Measurements from ENCODE around the gene CCER1.
A peak's percentile ranks its signal among the peaks of the same experiment; 100 is the strongest.

Gene CCER1

DNA sequence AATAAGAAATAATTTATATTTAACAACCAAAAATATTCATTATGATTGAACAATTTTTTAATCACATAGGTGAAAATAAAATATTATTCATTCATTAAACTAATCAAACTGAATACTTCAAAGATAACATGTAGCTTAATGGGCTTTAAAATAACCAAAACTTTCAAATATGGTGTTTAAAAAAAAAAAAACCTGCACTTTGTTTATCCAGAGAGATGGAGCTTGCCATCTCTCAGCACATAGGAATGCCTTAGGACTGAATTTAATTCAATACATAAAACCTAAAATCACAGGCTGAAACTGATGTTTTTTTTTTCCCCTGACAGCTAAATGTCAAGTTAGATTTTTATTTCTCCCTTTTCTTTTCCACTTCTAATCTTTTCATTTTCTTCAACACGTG is 14.4 kb upstream of the CCER1 start:
- DNase-seq (ENCODE audit: low spot score) = no peak

DNA sequence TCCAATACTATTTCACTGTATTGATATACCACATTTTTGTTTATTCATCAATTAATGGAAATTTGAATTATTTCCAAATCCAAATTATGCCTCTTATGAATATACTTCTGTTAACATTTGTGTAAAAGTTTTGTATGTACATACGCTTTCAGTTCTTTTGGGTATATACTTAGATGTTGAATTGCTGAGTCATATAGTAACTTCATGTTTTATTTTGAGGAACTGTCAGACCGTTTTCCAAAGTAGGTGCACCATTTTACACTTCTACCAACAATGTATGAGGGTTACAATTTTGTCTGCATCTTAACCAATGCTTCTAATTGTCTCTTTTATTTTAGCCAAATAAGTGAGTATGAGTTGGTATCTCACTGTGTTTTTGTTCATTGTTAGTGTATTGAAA is 10.2 kb upstream of the CCER1 start:
- no peak for DNase-seq (ENCODE audit: low spot score)

DNA sequence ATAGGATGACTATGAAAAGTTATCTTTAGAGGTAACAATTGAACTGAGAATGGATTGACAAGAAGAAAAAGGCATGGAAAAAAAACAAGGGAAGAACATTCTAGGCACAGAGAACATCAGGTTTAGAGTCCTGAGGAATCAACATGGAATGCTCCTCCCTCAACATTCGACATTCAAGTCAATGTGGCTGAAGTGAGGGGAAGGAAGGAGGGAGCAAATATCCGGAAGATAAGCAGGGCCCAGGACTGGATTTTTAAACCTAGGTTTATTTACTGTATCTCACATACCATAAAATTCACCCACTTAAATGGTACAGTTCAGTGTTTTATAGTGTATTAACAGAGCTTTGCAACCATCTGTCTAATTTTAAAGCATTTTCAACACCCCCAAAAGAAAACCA is 9.6 kb upstream of the CCER1 start:
- DNase-seq (ENCODE audit: low spot score) = no peak

DNA sequence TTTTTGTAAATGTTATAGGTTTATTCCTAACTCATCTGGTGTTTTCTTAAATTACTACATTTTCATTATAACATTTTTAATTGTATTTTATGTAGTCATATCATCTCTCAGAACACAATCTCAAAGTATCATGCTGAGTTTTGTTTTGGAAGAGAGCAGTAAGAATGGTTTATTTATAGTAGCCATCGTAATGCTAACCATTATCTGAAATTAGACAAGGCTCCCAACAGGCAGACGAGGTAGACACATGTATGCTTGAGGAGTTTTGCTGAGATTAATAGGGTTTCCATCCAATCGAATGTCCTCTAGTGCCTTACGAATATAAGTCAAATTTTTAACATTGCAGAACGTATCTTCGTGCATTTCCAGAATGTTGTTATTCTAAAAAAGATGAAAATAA is 9.0 kb upstream of the CCER1 start:
- DNase-seq (ENCODE audit: low spot score) = no peak

DNA sequence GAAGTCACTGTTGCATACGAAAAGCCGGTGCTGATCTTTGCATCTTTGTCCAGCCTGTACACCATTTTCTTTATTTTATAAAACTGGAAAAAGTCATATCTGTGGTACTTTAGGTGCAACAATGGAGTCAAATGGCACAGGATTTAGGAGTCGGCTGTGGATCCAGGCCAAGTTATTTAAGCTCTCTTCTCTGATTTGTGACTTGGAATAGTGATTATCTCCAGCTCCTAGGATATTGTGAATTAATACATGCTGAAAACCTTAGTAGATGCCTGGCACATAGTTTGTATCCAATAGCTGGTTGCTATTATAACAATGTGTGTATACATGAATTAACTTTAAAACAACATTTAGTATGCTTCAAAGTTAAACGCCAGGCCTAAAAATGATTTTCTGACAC is 6.2 kb upstream of the CCER1 start:
- no peak for DNase-seq (ENCODE audit: low spot score)

DNA sequence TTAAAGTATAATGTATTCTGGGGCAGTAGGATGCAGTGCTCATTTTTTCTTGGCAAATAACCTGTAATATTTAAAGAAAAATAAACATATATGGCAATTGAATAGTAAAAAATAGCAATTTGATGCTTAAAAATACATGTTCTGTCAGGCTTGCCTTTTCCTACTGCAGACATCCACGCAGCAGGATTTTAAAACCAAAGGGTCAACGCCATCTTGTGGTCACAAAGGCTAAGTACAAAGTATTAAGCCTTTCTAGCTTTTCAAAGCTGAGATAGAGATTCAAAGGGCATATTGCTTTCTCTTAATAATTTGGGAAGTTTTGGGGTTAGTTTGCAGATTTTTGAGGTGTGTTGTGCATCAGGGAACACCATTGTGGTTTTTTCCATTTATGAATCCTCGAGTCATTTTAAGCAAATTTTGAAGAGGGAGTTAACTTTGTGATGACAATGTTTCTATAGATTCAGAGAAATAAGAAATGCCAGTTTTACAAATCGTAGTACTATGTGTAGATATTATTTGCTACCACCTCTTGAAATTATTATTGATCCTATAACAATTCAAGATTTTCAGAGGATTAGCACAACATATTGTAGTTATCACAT is 4.7 kb upstream of the CCER1 start:
- DNase-seq (ENCODE audit: low spot score) = peak; percentile 69

DNA sequence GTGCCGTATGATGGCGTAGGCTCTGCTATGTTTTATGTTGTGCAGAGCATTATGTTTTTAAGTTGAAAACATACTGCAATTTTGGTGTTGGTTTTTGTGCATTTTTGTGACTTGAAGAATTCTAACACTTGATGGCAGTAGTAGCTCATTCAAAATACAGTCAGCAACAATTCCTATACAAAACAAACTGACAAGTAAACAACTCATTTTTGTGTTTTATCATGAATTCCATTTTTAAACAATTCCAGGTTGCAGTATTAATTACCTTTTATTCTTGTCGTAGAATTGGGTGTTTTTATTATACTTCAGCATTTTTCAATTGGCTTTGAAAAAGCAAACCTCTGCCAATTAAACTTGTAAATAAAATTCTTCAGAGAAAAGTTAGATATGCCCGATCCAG is 4.1 kb upstream of the CCER1 start:
- peak; percentile 14 for DNase-seq (ENCODE audit: low spot score)

DNA sequence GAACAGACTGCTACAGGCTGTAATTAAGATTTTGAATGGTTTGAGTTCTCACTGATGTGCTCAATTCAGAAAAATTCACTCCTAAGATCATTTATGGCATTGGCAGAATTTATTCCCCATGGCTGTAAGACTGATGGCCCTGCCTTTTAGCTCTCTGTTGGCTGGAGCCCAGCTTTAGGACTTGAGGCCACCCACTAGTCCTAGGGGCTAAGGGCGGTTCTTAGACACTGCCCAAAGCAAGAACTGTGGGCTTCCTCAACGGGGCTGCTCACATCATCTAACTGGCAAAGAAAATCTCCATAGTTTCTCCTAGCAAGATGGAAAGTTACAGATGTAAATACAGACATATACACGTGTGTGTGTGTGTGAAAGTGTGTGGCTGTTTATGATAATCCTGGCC is 3.4 kb upstream of the CCER1 start:
- DNase-seq (ENCODE audit: low spot score) = no peak

DNA sequence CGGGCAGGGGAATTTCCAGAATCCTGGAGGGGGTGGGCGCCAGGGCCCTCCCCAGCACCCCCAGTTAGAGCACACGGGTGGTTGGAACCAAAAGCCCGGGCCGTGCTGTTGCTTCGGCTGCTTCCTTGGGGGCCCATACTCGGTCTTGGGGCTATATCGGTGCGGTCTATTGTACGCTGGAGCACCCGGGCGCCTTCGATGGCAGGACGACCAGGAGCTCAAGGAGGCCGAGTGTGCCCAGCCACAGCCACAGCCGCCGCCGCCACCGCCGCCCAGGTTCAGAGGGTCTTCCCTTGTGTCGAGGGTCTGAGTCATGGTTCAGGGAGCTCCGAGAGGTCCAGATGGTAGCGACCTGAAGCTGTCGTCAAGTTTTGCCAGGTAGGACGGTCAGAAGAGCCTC is 548 bp downstream of the CCER1 start:
- no peak for DNase-seq (ENCODE audit: low spot score)

DNA sequence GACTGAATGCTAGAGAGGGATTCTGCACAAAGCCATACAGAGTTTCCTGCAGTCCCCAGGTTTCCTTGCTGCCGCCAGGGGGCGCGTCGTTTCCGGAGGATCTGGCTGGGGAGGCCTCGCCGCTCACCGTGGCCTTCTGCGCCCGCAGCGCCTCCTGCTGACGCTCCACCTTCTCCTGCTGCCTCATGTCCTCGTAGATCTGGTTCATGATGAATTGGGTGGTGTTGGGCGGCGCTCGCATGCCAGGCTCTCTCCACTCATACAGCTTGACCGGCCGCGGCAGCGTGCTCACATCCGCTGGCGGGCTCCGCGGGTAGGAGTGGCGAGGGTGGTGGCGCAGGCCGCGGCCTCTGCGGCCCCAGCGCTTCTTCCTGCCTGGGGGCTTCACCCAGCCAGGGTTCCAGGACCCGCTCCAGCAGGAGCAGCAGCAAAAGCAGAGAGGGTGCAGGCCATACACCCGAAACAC is 987 bp downstream of the CCER1 start:
- peak; percentile 48 for DNase-seq (ENCODE audit: low spot score)

DNA sequence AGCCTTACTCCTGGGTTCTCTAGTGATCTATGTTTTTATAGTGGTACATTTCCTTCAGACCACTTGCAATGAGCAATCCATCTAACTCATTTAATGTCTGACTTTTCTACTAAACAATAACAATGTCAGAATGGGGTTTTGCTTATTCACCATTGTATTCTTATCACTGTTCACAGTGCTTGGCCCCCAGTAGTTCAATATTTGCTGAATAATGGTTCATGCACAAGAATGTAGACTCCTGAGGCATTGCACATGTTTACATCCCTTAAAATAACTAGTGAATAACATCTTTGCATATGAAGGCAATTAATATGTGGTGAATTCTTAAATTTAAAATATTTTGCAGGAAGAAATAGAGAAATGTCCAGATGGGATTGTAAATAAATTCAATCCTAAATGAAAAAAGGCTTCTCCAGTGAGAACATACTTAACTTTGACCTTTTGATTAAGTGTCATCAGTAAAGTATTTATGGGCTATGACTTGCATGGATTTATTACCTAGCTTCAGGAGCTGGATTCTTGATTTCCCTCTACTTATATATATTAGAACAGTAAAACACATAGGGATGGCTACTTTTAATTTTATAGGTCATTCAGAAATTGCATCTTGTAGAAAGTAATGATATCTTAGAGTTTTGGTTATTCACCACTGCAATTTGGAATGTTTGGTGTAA is 3.4 kb downstream of the CCER1 start:
- no peak for DNase-seq (ENCODE audit: low spot score)

DNA sequence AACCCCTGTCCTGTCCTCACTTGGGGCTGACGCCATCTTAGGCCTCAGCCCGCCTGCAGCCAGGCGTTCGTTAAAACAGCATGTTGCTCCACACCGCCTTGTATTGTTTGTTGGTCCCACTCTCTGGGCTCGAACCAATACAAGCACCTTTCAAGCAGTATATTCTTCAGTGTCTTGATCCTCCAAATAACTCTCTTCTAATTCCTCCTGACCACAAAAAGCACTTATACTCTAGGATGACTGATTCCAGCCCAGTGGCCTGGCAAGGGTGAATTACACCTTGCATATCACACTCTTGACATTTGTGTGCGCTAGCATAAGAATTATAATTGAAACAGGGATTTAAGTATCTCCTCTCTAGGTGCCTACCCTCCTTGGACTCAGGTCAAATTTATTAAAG is 7.1 kb downstream of the CCER1 start:
- DNase-seq (ENCODE audit: low spot score) = no peak

DNA sequence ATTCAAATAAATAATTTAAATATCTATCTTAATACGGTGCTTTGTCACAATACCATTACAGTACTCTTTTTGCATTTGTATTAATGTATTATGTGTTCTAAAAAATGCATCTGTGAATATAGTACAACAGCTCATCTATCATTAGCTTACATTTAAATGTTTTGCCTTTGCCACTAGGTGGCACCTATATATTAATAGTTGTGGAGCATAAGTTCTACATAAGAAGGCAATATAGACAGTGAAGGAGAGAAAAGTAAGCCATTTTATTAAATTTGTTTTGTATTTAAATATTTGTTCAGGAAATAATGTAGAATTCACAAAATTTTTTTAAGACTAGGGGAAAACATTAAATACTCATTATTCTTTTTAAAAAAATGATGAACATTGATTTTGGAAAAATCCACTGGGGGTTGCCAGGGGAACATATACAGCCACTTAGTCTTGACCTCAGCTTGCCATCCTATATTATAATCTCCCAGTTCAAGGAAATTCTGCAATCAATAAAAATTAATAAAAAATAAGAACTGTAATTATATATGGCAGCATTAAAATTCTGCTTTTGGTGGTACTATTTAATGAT is 9.8 kb downstream of the CCER1 start:
- peak; percentile 41 for DNase-seq (ENCODE audit: low spot score)

DNA sequence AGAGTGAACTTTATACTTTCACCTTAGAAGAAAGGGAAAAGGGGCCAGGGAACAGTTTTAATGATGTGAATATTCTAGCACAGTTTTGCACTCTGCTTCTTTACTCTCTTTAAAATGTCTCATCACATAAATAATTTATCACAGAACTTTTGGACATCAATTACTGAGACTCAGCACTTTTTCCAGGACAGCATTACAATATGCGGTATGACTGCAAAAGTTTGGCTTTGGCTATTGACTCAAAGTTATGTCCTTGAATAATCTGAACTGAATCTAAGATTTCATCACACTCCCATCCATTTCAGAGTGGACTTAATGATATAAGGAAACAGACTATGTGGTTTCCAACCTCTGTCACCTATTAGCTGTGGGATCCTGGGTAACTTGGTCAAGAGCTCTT is 11.7 kb downstream of the CCER1 start:
- no peak for DNase-seq (ENCODE audit: low spot score)

DNA sequence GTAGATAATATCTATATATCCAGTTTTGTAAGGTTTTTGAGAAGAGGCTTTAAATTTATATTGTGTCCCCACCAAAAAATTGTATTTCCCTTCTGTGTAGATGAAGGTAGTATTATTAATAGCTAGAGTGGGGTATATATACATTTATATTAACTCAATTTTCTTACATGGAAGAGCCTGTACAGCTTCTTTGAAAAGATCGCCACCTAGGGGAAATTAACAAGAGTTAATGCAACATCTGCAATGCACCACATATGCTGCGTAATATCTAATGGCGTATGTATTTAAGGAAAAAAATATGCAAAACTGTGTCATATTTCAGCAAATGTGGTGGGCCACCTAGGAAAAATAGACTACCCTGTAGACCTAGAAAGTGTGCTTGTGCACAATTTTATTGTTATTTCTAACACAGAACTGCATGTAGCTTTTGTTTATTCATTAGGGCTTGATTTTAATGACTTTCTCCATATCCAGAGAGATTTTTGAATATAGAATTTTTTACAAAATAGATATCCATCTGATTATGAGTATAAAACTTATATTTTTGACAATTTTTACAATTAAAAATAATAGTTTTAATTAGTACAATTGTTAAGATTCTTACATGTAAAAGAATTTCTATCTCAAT is 14.0 kb downstream of the CCER1 start:
- DNase-seq (ENCODE audit: low spot score) = peak; percentile 19

DNA sequence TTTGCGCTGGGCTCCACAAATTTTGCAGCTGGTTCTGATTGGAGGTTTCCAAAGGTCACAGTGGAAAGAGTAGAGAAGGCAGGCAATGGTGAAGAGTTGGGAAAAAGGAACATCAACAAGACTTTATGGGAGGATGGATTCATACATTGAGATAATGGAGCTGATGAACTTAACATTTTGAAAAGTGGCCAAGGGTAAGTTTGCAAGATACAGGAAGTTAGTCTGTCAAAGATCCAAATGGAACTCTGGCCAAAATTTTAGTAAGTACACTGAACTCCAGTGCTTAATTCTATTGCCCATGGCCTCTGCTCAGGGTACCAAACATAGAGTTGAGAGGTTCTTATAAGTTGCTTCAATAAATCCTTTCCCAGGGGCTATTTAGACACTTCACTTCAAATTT is 15.6 kb downstream of the CCER1 start:
- no peak for DNase-seq (ENCODE audit: low spot score)

DNA sequence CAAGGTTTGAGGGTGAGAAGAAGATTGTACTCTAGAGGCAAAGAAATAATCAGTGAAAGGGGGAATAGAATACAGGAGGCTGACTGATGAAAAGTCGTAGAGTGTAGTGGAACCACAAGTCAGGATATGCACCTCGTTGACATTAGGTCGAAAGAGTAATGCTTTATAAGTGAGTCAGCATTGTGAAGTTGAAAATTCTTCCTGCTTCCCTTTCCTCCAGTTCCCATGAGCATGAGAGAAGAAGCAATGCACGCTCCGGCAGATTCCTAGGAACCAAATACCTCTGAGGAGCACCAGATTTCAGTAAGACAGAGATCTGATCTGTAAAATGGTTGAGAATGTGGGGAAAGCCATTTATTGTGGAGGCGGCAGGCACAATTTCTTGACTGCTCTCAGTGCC is 16.5 kb downstream of the CCER1 start:
- DNase-seq (ENCODE audit: low spot score) = no peak

DNA sequence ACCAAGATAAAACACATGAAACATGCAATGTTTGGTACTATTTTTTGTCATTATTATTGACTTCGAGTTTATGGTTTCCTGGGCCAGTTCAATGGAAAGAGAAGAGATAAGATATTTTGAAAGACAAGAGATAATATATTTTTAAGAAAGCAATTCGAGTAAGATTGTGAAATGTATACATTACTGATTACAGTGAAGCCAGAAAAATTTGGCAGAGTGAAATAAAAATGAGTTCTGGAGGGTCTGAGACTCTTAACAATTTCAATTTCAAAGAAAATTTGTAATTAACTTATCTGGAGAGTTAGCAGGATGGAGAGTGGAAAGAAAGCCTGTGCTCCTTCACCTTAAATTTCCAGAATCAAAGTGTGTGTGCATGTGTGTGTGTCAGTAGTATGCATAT is 17.3 kb downstream of the CCER1 start:
- no peak for DNase-seq (ENCODE audit: low spot score)

DNA sequence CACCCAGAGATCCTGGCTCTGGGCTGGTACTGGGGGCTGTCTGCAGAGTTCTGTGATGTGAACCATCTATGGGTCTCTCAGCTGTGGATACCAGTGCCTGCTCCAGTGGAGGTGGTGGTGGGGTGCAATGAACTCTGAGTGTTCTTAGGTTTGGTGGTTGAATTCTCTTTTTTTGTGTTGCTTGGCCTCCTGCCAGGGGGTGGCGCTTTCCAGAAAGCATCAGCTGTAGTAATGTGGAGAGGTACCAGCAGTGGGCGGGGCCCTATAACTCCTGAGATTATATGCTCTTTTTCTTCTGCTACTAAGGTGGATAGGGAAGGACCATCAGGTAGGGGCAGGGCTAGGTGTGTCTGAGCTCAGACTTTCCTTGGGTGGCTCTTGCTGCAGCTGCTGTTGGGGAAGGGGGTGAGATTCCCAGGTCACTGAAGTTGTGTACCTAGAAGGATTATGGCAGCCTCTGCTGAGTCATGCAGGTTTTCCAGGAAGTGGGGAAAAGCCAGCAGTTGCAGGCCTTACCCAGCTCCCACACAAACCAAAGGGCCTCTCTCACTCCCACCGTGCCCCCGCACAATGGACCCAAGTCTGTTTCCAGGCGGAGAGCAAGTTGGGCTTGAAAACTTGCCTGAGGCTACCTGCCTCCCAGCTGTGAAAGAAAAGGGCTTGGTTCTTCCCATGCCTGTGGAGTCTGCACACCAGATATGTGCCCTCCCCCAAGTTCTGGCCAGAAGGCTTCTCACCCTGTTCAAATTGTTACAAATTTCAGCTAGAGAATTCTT is 18.6 kb downstream of the CCER1 start:
- DNase-seq (ENCODE audit: low spot score) = no peak

DNA sequence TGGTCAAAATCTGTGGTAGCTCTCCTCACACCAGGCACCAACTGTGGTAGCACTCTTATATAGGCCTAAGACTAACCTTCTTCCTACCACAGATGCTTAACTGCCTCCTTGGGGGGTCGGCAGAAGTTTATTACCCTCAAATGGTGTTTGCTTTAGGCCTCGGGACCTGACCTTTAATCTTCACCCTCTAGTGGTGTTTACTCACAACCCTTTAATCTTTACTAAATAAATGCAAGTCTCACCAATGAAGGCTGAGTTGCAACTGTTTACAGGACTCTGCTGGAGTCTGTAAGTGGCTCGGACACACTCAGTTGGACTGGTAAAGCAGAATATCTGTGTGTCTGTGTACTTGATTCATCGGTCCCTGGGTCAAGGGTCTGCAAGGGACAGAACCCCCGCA is 29.4 kb downstream of the CCER1 start:
- no peak for DNase-seq (ENCODE audit: low spot score)

DNA sequence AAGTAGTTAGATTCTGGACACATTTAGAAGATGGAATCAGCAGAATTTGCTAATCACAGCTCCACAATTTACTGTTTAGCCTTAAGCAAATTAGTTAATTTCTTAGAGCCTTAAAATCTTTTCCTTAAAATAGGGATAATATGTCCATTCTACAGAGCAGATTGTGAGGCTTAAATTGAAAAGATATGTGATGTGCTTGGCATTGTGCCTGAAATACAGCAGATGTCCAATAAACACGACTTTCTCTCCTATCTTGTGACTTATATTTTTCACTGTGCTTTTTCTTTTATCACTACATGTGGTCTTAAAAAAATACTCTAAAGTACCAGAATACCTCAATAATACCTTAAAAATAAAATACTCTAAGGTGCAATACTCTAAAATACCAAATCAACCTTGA is 30.6 kb downstream of the CCER1 start:
- DNase-seq (ENCODE audit: low spot score) = no peak

DNA sequence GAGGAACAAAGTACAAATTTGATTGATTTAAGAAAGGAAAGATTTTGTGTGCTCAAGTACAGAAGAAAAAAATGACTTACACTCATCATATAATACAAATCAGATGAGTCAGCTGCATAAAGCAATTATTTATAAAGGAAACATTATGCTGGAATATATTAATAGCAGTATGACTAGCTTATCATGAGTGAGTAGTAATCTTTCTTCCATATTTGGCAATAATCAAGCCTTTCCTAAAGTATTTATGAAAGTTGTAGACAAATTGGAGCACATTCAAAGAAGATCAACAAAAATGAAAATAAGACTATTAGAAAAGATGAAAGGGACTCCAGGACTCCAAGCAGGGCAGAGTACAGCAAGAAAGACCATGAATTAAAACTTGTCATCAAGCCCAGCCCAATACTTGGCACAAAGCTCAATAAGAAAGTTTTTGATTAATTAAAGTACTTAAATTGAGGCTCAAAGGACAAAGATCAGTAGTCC is 32.8 kb downstream of the CCER1 start:
- no peak for DNase-seq (ENCODE audit: low spot score)
